Right lobe of liver (tissue), 6 donors: ENCODE measurements around the gene ART3. TPM values are rescaled to one million over a fixed set of nuclear protein-coding genes. Genes with fewer than 3 reads are reported as not detected.

Experiments
- ATAC-seq, 4 donors: fragments of 200-7000 bp; cut with Tn5 transposase; one replicate each; pipeline ENCODE4 v1.9.1; 2020; ENCODE audit warnings: mild to moderate bottlenecking in 4 of 4, moderate library complexity in 4 of 4
- DNase-seq, 3 donors: peaks; one replicate each; pipeline ENCODE4 v3.0.0-alpha.2; 2020
- H3K27ac ChIP-seq, 3 donors: fragments of 200-600 bp; one replicate each; pipeline ENCODE4 v1.8.0; 2022
- H3K27me3 ChIP-seq, 2 donors: fragments of 200-600 bp; one replicate each; pipeline ENCODE4 v1.8.0; 2022
- H3K36me3 ChIP-seq, 4 donors: fragments of 200-600 bp; sonication (generic) in 1 of 4; one replicate each; pipeline versions ENCODE4 v1.5.1 to v1.8.0; 2017 to 2022; ENCODE audit warnings: control low read depth in 1 of 4
- H3K4me1 ChIP-seq, 4 donors: fragments of 200-600 bp; sonication (generic) in 1 of 4; one replicate each; pipeline versions ENCODE4 v1.5.1 to v1.8.0; 2017 to 2022; ENCODE audit warnings: control low read depth in 1 of 4
- H3K4me3 ChIP-seq, 3 donors: fragments of 200-600 bp; one replicate each; pipeline ENCODE4 v1.8.0; 2022
- H3K9me3 ChIP-seq, 4 donors: fragments of 200-600 bp; sonication (generic) in 1 of 4; one replicate each; pipeline versions ENCODE4 v1.5.1 to v1.8.0; 2017 to 2022; ENCODE audit warnings: control low read depth in 1 of 4
- POLR2A ChIP-seq: fragments of 450-650 bp; IDR thresholded peaks from one replicate; pipeline ENCODE4 v1.6.1; 2017; ENCODE audit warnings: antibody characterized with exemption, mild to moderate bottlenecking
- WGBS: methylation state at CpG from one replicate; pipeline ENCODE4 v1.1.6; 2018; ENCODE audit warnings: low coverage, low lambda C conversion rate; ENCODE audit not compliant: insufficient coverage; ENCODE audit errors: missing lambda C conversion rate; 5-methylcytosine and 5-hydroxymethylcytosine counted together
- intact Hi-C, 2 donors: fragments of 100-400 bp; cut with DNase I; formaldehyde crosslinking; loops; one replicate each; pipeline versions ENCODE4 v1.11.2 to v1.14.1; 2022
- total RNA-seq, 6 experiments: library from RNA; depleted of rRNA in 2 of 6; stranded (reverse); fragments of >200 nt in 2 of 6; fragmentation: NEBNext Ultra II Directional in 3 of 6; extraction: Animal tissue kit (Norgen Biotek cat#: 25700) in 3 of 6; gene quantifications; one replicate each; pipeline versions ENCODE4 v1.1.0 to v1.2.4, GENCODE V29; 2016 to 2023
- TF ChIP-seq, protein P1 (sequence below), 4 donors: fragments of 200-600 bp in 3 of 4; fragments of 450-650 bp in 1 of 4; IDR thresholded peaks; one replicate each; pipeline versions ENCODE4 v1.5.1 to v1.8.0; 2016 to 2022; ENCODE audit warnings: antibody characterized with exemption in 4 of 4, mild to moderate bottlenecking in 2 of 4
- donor health status: DM: no; HTN: yes; CAD: no.
- donor health status: DM: no; HTN: no; CAD: no.
- donor health status: DM: no; HTN: no; CAD: no.
- donor health status: DM: no; HTN: yes; CAD: no.
- donor health status: DM: no; HTN: yes; CAD: no.

Gene ART3
- total RNA-seq, 6 experiments from 2014 or later = not detected

- no peaks in the 10 kb centered on the region for H3K27me3 ChIP-seq
- intact Hi-C loops = no loop called here
- WGBS = 75% methylated on average over 4 of the region's 4 CpGs
- H3K27ac ChIP-seq = no peak overlapping the region
- H3K36me3 ChIP-seq = no peaks in the 10 kb centered on the region
- TF ChIP-seq, protein P1, sequence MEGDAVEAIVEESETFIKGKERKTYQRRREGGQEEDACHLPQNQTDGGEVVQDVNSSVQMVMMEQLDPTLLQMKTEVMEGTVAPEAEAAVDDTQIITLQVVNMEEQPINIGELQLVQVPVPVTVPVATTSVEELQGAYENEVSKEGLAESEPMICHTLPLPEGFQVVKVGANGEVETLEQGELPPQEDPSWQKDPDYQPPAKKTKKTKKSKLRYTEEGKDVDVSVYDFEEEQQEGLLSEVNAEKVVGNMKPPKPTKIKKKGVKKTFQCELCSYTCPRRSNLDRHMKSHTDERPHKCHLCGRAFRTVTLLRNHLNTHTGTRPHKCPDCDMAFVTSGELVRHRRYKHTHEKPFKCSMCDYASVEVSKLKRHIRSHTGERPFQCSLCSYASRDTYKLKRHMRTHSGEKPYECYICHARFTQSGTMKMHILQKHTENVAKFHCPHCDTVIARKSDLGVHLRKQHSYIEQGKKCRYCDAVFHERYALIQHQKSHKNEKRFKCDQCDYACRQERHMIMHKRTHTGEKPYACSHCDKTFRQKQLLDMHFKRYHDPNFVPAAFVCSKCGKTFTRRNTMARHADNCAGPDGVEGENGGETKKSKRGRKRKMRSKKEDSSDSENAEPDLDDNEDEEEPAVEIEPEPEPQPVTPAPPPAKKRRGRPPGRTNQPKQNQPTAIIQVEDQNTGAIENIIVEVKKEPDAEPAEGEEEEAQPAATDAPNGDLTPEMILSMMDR (IDR thresholded peaks at IDR 0.05) = no peak
- TF ChIP-seq POLR2A = no peak
- no peaks in the 10 kb centered on the region for H3K4me1 ChIP-seq
- ATAC-seq = no peak
- H3K9me3 ChIP-seq = no peaks in the 10 kb centered on the region
- no peak for DNase-seq
- no peak overlapping the region for H3K4me3 ChIP-seq
Measured at GRCh38 chr4:76106442-76106841, 31.9 kb downstream of the ART3 start.

- intact Hi-C loops = no loop called here
- Histone ChIP-seq H3K27me3 (no peaks in the 10 kb centered on the region), H3K36me3 (peaks cover 0 to 2% (median 0%) of the 10 kb centered on the region in 4 donors), H3K27ac (no peak overlapping the region), H3K9me3 (no peaks in the 10 kb centered on the region), H3K4me1 (no peaks in the 10 kb centered on the region), H3K4me3 (no peak overlapping the region)
- DNase-seq = no peak
- 63% methylated on average over 5 of the region's 5 CpGs for WGBS
- ATAC-seq = no peak
- no peak for TF ChIP-seq POLR2A
Measured at GRCh38 chr4:76108467-76109181, 34.1 kb downstream of the ART3 start.

DNA sequence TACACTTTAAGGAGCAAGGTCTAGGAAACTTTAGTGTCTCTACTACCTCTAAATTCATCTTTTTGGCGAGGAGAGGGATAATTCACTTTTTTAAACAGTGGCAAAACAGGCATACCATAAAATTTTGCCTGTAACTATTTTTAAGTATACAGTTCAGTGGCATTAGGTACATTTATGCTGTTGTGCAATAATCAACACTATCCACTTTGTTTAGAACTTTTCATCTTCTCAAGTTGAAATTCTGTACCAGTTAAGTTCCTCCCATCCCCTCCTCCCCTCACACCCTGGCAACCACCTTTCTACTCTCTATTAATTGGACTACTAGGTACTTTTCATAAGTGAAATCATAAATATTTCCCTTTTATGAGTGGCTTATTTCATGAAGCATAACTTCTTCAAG, 42.3 kb downstream of the ART3 start:
- no peak for ATAC-seq
- H3K36me3 ChIP-seq = peaks cover 0 to 33% (median 18%) of the 10 kb centered on the region in 4 donors
- intact Hi-C loops = no loop called here

DNA sequence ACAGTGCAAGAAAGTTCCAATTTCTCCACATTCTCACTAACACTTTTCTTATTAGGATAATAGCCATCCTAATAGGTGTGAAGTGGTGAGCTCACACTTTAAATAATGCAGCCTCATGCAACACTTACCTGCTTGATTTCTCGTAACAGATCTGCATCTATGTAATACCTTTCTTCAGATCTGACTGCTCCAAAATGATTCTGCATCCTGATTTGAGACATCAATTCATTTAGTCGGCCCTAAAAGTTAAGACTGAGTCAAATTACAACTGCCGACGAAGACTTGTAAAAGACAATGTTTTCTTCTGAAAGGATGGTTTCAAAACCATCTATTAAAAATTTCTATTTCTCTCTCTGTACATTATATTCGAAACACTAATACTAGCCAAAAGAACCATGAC, 43.0 kb downstream of the ART3 start:
- intact Hi-C loops = no loop called here
- TF ChIP-seq POLR2A = no peak
- TF ChIP-seq, protein P1 (IDR thresholded peaks at IDR 0.05) = no peak
- no peak overlapping the region for H3K4me3 ChIP-seq
- H3K36me3 ChIP-seq = peaks cover 0 to 39% (median 20%) of the 10 kb centered on the region in 4 donors
- H3K27me3 ChIP-seq = no peaks in the 10 kb centered on the region
- no peaks in the 10 kb centered on the region for H3K4me1 ChIP-seq
- no peaks in the 10 kb centered on the region for H3K9me3 ChIP-seq
- no peak for DNase-seq
- no peak overlapping the region for H3K27ac ChIP-seq
- 87% methylated on average over 5 of the region's 5 CpGs for WGBS
- ATAC-seq = no peak

More for the DNA sequence above, 42.3 kb downstream of the ART3 start:
- no peaks in the 10 kb centered on the region for H3K27me3 ChIP-seq
- no peak for DNase-seq
- no peaks in the 10 kb centered on the region for H3K9me3 ChIP-seq
- no peak overlapping the region for H3K4me3 ChIP-seq
- TF ChIP-seq POLR2A = no peak
- TF ChIP-seq, protein P1 (IDR thresholded peaks at IDR 0.05) = no peak
- no peak overlapping the region for H3K27ac ChIP-seq
- H3K4me1 ChIP-seq = no peaks in the 10 kb centered on the region
- 89% methylated on average over 1 of the region's 1 CpG for WGBS

DNA sequence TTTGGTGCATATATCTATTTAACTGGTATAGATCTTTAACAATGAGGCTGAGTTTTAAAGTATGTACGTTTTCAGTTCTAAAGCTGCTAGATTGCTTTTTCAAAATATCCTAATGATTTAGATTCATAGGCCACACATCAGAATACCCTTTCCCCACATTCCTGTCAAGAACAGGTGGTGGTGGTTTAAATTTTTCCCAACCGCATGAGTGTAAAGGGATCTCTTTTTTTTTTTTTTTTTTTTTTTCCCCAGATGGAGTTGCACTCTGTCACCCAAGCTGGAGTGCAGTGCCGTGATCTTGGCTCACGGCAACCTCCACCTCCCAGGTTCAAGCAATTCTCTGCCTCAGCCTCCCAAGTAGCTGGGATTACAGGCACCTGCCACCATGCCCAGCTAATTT, 45.7 kb downstream of the ART3 start:
- H3K36me3 ChIP-seq = peaks cover 0 to 44% (median 20%) of the 10 kb centered on the region in 4 donors
- TF ChIP-seq, protein P1 (IDR thresholded peaks at IDR 0.05) = no peak
- no peak for TF ChIP-seq POLR2A
- no peak for ATAC-seq
- no peaks in the 10 kb centered on the region for H3K4me1 ChIP-seq
- H3K27me3 ChIP-seq = no peaks in the 10 kb centered on the region
- no peak overlapping the region for H3K4me3 ChIP-seq
- 97% methylated on average over 2 of the region's 4 CpGs for WGBS
- no peak overlapping the region for H3K27ac ChIP-seq
- DNase-seq = no peak
- intact Hi-C loops = no loop called here
- no peaks in the 10 kb centered on the region for H3K9me3 ChIP-seq
